NK-92 treated with Interleukin-12 subunit alpha and Interleukin-12 subunit beta, amount 100 ng/mL, for 24 hours (cell line): Measurements from ENCODE around the gene MARCHF10.
"Not testable (repeated sequence)": the region's sequence is repeated elsewhere in the genome, so short reads cannot be mapped to it uniquely, and the experiment has no call there.

ENCODE experiments used
- DNase-seq: peaks from one replicate; lab custom pipeline; 2025; lab: John Stamatoyannopoulos, UW

Gene MARCHF10

GRCh38 chr17:62696726-62697490, 111.2 kb downstream of the MARCHF10 start:
- no peak for DNase-seq

- DNase-seq = no peak
Measured at GRCh38 chr17:62696256-62696655, 111.9 kb downstream of the MARCHF10 start.

GRCh38 chr17:62695093-62695738, 112.9 kb downstream of the MARCHF10 start:
- DNase-seq = not testable (repeated sequence)

GRCh38 chr17:62693616-62694409, 114.3 kb downstream of the MARCHF10 start:
- DNase-seq = no peak

GRCh38 chr17:62692721-62693431, 115.2 kb downstream of the MARCHF10 start:
- DNase-seq = no peak

- no peak for DNase-seq
Measured at GRCh38 chr17:62692159-62692651, 115.9 kb downstream of the MARCHF10 start.

GRCh38 chr17:62691589-62691915, 116.6 kb downstream of the MARCHF10 start:
- not testable (repeated sequence) for DNase-seq

GRCh38 chr17:62690168-62690897, 117.8 kb downstream of the MARCHF10 start:
- no peak for DNase-seq

GRCh38 chr17:62689441-62690167, 118.5 kb downstream of the MARCHF10 start:
- no peak for DNase-seq

GRCh38 chr17:62688398-62689160, 119.5 kb downstream of the MARCHF10 start:
- no peak for DNase-seq

GRCh38 chr17:62687997-62688396, 120.1 kb downstream of the MARCHF10 start:
- no peak for DNase-seq

GRCh38 chr17:62684179-62684578, 123.9 kb downstream of the MARCHF10 start:
- no peak for DNase-seq

GRCh38 chr17:62681939-62682381, 126.2 kb downstream of the MARCHF10 start:
- DNase-seq = no peak

GRCh38 chr17:62681061-62681938, 126.8 kb downstream of the MARCHF10 start:
- DNase-seq = no peak

- no peak for DNase-seq
Measured at GRCh38 chr17:62680541-62681052, 127.5 kb downstream of the MARCHF10 start.

GRCh38 chr17:62679866-62680377, 128.2 kb downstream of the MARCHF10 start:
- no peak for DNase-seq

GRCh38 chr17:62678214-62678919, 129.7 kb downstream of the MARCHF10 start:
- DNase-seq = no peak
